Common myeloid progenitor, CD34-positive (primary cell): ENCODE data around the gene KIAA1549.

Experiments
- CTCF ChIA-PET: fragments of 350-600 bp; sonication (Branson Sonifier 250); formaldehyde crosslinking; loops from one replicate; lab custom pipeline; 2021; ENCODE audit warnings: antibody characterized with exemption; lab: Charles Lee
- POLR2A ChIA-PET: fragments of 350-600 bp; sonication (Branson Sonifier 250); formaldehyde crosslinking; loops from one replicate; lab custom pipeline; 2021; ENCODE audit warnings: antibody characterized with exemption; lab: Charles Lee
- DNase-seq, 3 donors: peaks; one replicate each; pipeline versions ENCODE4 v3.0.0 to v3.0.0-alpha.2; 2013
- H3K27ac ChIP-seq, 2 experiments: 1 replicate in 1 of 2; 2 replicates in 1 of 2; pipeline ENCODE4 v1.7.0; 2013; ENCODE audit warnings: inconsistent platforms in 2 of 2, low read length in 2 of 2, mild to moderate bottlenecking in 2 of 2, low read depth in 1 of 2, moderate library complexity in 1 of 2; ENCODE audit not compliant: severe bottlenecking in 2 of 2, insufficient read depth in 1 of 2, poor library complexity in 1 of 2
- H3K27me3 ChIP-seq, 5 experiments: replicated peaks in 2 of 5; 1 replicate in 3 of 5; 2 replicates in 2 of 5; pipeline versions ENCODE4 v1.6.1 to v1.7.0; 2013; ENCODE audit warnings: low read length in 4 of 5, mild to moderate bottlenecking in 2 of 5, moderate library complexity in 2 of 5, inconsistent platforms in 1 of 5; ENCODE audit not compliant: insufficient read depth in 5 of 5, control insufficient read depth in 4 of 5
- H3K36me3 ChIP-seq, 4 experiments: 1 replicate in 2 of 4; 2 replicates in 2 of 4; pipeline versions ENCODE4 v1.6.1 to v1.7.0; 2013; ENCODE audit warnings: low read length in 3 of 4, control low read depth in 1 of 4, mild to moderate bottlenecking in 1 of 4; ENCODE audit not compliant: control insufficient read depth in 4 of 4, insufficient read depth in 4 of 4
- H3K4me1 ChIP-seq, 4 experiments: 1 replicate in 3 of 4; 2 replicates in 1 of 4; pipeline versions ENCODE4 v1.6.1 to v1.7.1; 2013; ENCODE audit warnings: low read length in 3 of 4, mild to moderate bottlenecking in 3 of 4, control low read depth in 1 of 4, inconsistent platforms in 1 of 4, moderate library complexity in 1 of 4; ENCODE audit not compliant: control insufficient read depth in 4 of 4, insufficient read depth in 4 of 4; ENCODE audit errors: control extremely low read depth in 1 of 4
- H3K4me3 ChIP-seq, 7 experiments: 1 replicate in 4 of 7; 2 replicates in 3 of 7; pipeline versions ENCODE4 v1.5.1 to v1.7.0; 2013; ENCODE audit warnings: mild to moderate bottlenecking in 7 of 7, low read length in 6 of 7, moderate library complexity in 6 of 7, inconsistent platforms in 2 of 7, low read depth in 2 of 7, control low read depth in 1 of 7; ENCODE audit not compliant: insufficient read depth in 4 of 7, control insufficient read depth in 1 of 7; ENCODE audit errors: extremely low read depth in 1 of 7
- H3K9me3 ChIP-seq, 5 experiments: 1 replicate in 4 of 5; 2 replicates in 1 of 5; pipeline versions ENCODE4 v1.6.1 to v1.7.1; 2013; ENCODE audit warnings: low read length in 4 of 5, mild to moderate bottlenecking in 2 of 5, inconsistent platforms in 1 of 5, low read depth in 1 of 5, moderate library complexity in 1 of 5; ENCODE audit not compliant: control insufficient read depth in 4 of 5, insufficient read depth in 2 of 5; ENCODE audit errors: control extremely low read depth in 1 of 5
- WGBS: methylation state at CpG from one replicate; pipeline ENCODE4 v1.1.5; 2013; ENCODE audit not compliant: insufficient coverage; 5-methylcytosine and 5-hydroxymethylcytosine counted together

Gene KIAA1549

GRCh38 chr7:138903186-138903820 is 77.9 kb downstream of the KIAA1549 start:
- no peaks in the 10 kb centered on the region for H3K9me3 ChIP-seq
- H3K36me3 ChIP-seq: peaks cover 8 to 23% (median 11%) of the 10 kb centered on the region in 4 experiments
- H3K4me3 ChIP-seq: no peak overlapping the region
- no peaks in the 10 kb centered on the region for H3K27me3 ChIP-seq
- ChIA-PET POLR2A (no interaction called here), CTCF (interaction anchor here (0.6 to 1.5 kb wide), 3 partner anchors 17 to 373 kb away, joined by 3 to 5 read pairs (median 4); no protein-coding TSS in a partner anchor)
- DNase-seq: no peak
- 97% methylated on average over 8 of the region's 10 CpGs for WGBS
- H3K27ac ChIP-seq: no peak overlapping the region
- H3K4me1 ChIP-seq: peaks cover 4 to 14% (median 8%) of the 10 kb centered on the region in 4 experiments

- CTCF ChIA-PET: interaction anchor here (1.5 kb wide), 1 partner anchor 16 kb away, joined by 5 read pairs; no protein-coding TSS in a partner anchor
- no peak overlapping the region for H3K4me3 ChIP-seq
- POLR2A ChIA-PET: interaction anchor here (0.6 kb wide), 1 partner anchor 133 kb away, joined by 4 read pairs; no protein-coding TSS in a partner anchor
- H3K27ac ChIP-seq: no peak overlapping the region
- H3K36me3 ChIP-seq: peaks cover 4 to 23% (median 7%) of the 10 kb centered on the region in 4 experiments
- 80% methylated on average over 1 of the region's 3 CpGs for WGBS
- H3K27me3 ChIP-seq: no peaks in the 10 kb centered on the region
- peaks cover 4 to 17% (median 10%) of the 10 kb centered on the region in 4 experiments for H3K4me1 ChIP-seq
- H3K9me3 ChIP-seq: no peaks in the 10 kb centered on the region
- no peak for DNase-seq
These were observed 79.0 kb downstream of the KIAA1549 start for GRCh38 chr7:138902161-138902560.

GRCh38 chr7:138900035-138900828 is 81.0 kb downstream of the KIAA1549 start:
- H3K27ac ChIP-seq: no peak overlapping the region
- no peaks in the 10 kb centered on the region for H3K9me3 ChIP-seq
- DNase-seq: no peak
- H3K4me1 ChIP-seq: peaks cover 4 to 17% (median 10%) of the 10 kb centered on the region in 4 experiments
- POLR2A ChIA-PET: no interaction called here
- CTCF ChIA-PET: interaction anchor here (1.7 to 2.8 kb wide), 2 partner anchors 8 to 14 kb away, joined by 5 to 8 read pairs; no protein-coding TSS in a partner anchor
- no peaks in the 10 kb centered on the region for H3K27me3 ChIP-seq
- peaks cover 2 to 16% (median 8%) of the 10 kb centered on the region in 4 experiments for H3K36me3 ChIP-seq
- H3K4me3 ChIP-seq: no peak overlapping the region
- WGBS: 84% methylated on average over 7 of the region's 12 CpGs

GRCh38 chr7:138898802-138899201 is 82.4 kb downstream of the KIAA1549 start:
- H3K27me3 ChIP-seq: no peaks in the 10 kb centered on the region

GRCh38 chr7:138898255-138898654 is 82.9 kb downstream of the KIAA1549 start:
- Histone ChIP-seq H3K27me3 (no peaks in the 10 kb centered on the region), H3K4me3 (peak overlapping the region in 1 of 7 experiments; percentile 23), H3K27ac (no peak overlapping the region), H3K9me3 (no peaks in the 10 kb centered on the region), H3K36me3 (peaks cover 0 to 13% (median 6%) of the 10 kb centered on the region in 4 experiments), H3K4me1 (peaks cover 4 to 17% (median 10%) of the 10 kb centered on the region in 4 experiments)
- DNase-seq: peak; percentile 63 to 88 (median 79)
- ChIA-PET POLR2A (no interaction called here), CTCF (interaction anchor here (2.8 kb wide), 1 partner anchor 10 kb away, joined by 8 read pairs; no protein-coding TSS in a partner anchor)
- no CpG with 5 or more reads among the region's 3 CpGs for WGBS

More at GRCh38 chr7:138898802-138899201, 82.4 kb downstream of the KIAA1549 start:
- DNase-seq: no peak
- Histone ChIP-seq H3K27ac (no peak overlapping the region), H3K9me3 (no peaks in the 10 kb centered on the region), H3K36me3 (peaks cover 2 to 15% (median 8%) of the 10 kb centered on the region in 4 experiments), H3K4me1 (peaks cover 4 to 17% (median 10%) of the 10 kb centered on the region in 4 experiments), H3K4me3 (no peak overlapping the region)
- WGBS: 89% methylated on average over 8 of the region's 8 CpGs
- ChIA-PET POLR2A (no interaction called here), CTCF (interaction anchor here (2.8 kb wide), 1 partner anchor 10 kb away, joined by 8 read pairs; no protein-coding TSS in a partner anchor)

- Histone ChIP-seq H3K4me3 (no peak overlapping the region), H3K27me3 (no peaks in the 10 kb centered on the region), H3K36me3 (peaks cover 0 to 20% (median 17%) of the 10 kb centered on the region in 4 experiments), H3K9me3 (no peaks in the 10 kb centered on the region), H3K27ac (no peak overlapping the region), H3K4me1 (peaks cover 4 to 13% (median 10%) of the 10 kb centered on the region in 4 experiments)
- POLR2A ChIA-PET: no interaction called here
- WGBS: 100% methylated on average over 7 of the region's 7 CpGs
- CTCF ChIA-PET: interaction anchor here (1.1 to 3.7 kb wide), 5 partner anchors 9 to 83 kb away, joined by 3 to 25 read pairs (median 4); no protein-coding TSS in a partner anchor
- no peak for DNase-seq
These were observed 85.5 kb downstream of the KIAA1549 start for GRCh38 chr7:138895679-138896078.
